DMS53 treated with DMSO at 0.1 percent for 48 hours (cell line): ENCODE data around the gene AADACL2.
"Not testable (repeated sequence)": the region's sequence is repeated elsewhere in the genome, so short reads cannot be mapped to it uniquely, and the experiment has no call there.

Experiments
- DNase-seq: peaks from one replicate; lab custom pipeline; 2025; ENCODE audit not compliant: unreplicated experiment; lab: John Stamatoyannopoulos, UW

AADACL2 gene

DNA sequence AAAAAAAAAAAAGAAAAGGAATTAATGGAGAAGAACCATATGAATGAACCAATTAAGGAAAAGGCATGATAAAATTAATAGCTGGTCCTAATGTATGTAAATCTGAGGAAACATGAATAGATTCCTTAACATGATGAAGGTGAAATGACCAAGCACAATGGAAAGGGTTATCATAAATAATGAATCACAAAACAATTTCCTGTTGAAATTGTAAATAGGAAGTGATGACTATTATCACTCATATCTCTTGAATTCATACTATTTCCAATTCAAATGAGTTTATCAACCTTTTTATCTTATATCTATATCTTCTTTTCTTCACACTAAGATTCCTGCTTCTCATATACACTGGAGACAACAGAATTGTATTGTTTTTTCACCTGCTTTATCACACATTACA is 32.0 kb downstream of the AADACL2 start:
- no peak for DNase-seq

DNA sequence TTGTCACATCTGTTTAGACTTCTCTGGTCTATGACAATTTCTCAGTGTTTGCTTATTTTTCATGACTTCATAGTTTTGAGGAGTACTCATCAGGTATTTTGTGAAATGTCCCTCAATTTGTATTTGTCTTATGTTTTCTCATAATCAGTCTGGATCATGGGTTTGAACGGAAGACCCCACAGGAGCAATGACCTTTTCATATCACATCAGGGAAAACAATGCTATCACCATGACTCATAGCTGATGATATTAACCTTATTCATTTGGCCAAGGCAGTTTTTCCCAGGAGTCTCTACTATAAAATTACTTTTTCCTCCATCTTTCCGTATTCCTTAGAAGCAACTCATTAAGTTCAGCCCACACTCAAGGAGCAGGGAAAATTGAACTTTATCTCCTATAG is 32.7 kb downstream of the AADACL2 start:
- DNase-seq, result no peak

DNA sequence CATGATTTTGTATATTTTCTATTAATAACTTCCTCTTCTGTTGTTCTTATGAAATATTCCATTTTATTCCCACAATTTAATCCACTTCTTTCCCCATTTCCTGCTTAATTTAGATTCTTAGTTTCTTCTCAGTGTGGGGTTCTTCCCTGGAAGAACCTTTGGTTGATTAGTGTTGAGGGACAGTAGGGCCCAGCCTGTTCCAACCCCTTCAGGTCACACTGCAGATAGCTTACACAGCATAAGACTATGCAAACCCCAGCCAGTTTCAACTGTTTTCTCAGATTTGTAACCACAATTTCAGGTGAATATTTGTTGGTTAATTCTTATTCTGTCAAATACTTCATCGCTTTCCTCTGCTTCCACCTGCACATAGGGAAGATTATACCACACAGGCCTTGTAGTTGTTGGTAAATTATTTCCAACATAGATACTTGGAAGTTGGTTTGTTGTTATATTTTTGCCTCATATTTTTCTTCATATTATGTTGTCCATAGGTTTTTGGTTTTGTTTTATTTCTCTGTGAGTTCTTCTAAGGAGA is 34.7 kb downstream of the AADACL2 start:
- no peak for DNase-seq

DNA sequence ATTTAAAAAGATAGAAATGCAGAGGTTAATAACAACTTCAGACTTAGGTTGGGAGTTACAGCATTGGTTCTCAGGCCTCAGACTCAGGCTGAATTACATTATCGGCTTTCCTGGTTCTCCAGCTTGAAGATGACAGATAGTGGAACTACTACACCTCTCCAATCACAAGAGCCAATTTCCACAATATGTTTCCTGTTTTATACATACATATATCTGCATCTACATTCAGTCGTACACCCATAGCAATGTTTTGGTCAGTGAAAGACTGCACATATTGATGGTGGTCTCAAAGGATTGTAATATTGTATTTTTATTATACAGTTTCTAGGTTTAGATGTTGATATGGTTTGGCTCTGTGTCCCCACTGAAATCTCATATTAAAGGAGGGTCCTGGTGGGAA is 35.4 kb downstream of the AADACL2 start:
- no peak for DNase-seq

DNA sequence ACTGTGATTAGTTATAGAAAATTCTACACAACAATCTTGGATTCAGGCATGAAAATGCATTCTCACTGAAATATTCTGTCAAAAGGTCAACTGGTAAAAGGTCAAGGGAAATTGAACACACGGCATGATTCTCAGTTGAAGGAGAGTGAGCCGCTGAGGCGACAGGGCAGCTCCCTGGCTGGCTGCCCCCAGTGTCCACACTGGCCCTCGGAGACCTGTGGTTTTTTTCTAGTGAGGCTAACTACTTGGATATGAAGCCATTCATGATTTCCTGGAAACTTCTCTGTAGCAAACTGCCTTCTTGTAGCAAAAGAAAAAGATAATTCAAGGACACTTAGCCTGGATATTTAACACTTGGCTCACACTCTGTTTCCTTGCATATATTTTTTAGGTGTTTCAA is 37.2 kb downstream of the AADACL2 start:
- DNase-seq, result no peak

DNA sequence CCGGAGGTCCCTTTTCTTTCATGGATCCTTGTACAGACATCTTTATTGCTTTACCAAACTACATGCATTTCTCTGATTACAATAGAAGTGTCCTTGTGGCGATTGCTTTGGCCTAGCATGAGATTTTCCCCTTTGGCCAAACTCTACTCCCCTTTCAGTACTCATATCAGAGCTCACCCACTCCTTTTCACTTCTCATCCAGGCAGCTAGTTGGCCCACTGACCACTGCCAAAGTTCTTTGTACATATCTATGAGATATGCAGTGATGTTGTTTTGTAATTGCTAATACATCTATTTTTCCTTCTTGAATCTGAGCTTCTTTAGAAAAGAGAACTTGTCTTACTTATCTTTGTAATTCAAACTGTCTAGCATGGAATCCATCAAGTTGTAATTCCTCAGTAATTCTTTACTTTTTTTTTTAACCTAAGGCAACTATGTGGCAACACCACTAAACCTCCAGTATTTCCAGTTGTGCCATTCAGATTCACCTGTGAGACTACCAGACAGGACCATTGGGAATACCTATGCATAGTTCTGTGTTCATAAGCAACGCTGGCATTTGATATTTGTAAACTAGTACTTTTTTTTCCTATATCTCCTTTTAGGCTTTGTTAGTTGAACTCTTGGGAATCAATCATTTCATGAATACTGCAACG is 39.2 kb downstream of the AADACL2 start:
- no peak for DNase-seq

DNA sequence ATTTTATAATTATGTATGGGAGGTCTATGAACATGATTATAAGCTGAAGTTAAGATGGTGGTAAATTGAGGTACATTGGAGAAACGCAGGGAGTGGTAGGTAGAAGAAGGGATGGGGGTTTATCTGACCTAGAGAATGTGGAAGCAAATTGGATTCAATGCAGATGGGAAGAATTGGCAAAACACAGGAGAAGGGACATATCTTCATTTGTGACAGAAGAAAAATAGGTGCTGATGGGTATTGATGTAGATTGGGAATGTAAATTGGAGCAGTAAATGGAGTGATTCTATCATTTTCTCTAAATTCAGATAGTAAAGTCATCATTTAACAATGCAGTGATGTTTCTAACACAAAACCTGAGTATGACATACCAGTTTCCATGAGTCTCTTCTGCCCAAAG is 40.5 kb downstream of the AADACL2 start:
- no peak for DNase-seq

DNA sequence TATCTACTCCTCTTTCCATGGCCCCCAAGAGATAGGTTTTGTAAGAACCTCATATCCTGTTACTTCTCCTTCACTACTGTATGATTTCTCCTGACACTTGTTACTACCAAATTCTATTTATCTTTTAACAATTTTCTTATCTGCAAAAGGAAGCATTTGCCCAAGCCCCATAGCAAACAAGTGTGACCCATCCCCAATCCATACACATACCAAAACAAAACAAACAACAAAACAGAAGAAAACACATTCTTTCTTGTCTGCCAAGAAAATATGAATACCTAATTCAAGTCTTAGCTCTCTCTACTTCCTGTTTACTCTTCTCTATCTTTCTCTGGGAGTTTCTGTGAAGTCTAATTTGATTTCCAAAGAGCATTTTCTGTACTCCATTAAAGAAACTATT is 41.2 kb downstream of the AADACL2 start:
- DNase-seq, result no peak

DNA sequence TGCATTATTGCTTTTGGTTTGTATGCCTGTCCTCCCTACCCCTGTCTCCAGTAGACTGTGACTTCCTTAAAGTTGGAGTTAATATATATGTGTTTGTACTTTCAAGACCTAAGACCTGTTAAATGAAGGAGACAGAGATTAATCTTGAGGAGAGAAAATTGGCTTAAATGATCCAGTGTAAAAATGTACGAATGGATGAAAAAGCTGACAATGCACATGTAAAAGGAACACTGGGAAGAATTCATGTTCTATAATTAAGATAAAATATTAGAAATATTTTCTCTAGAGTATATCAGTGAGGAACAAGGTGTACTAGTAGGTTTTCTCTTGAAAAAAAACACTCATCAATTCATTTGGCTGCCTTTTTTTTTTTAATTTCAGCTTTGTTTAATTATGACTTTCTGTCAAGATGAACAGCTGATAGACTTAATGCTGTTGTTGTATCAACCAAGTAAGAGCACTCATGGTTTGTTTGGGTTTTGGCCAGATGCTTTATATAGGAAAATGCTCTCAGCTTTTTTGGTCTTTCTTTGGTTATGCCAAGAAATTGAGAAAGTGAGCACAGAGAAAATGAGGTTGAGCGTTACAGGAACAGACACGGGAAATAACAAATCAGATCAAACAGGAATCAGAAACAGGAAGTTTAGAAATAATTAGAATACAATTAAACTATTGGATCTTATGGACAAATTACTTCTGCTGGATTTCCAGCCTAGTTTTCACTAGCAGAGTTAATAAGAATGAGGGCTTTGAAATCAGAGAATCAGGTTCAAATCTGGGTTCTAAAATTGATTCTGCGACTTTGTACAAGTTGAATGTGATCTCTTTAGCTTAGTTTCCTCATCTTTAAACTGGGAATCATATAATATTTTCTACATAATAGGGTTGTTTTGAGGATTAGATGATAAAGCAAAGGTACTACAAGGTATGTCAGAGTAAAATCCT is 41.9 kb downstream of the AADACL2 start:
- DNase-seq, result no peak

DNA sequence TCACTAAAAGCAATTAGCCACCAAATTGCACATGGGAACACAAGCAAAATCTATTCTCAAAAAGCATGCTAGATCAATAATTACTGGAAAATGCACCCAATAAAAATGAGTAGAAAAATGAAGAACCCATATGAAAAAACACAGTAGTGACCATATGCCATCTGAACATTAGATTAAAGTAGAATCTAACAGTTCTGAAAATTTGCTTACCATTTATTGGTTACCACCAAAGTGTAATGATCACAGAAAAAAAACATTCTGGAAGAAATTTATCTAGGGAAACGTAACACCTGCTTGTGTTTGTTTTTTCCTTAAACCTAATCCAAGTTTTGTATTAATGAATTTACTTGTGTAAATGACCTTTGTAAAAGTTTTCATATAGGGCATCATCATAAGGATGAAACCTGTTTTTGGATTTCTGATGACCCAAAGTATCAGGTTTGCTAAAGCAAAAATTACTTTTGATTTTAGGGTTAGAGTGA is 42.6 kb downstream of the AADACL2 start:
- no peak for DNase-seq

DNA sequence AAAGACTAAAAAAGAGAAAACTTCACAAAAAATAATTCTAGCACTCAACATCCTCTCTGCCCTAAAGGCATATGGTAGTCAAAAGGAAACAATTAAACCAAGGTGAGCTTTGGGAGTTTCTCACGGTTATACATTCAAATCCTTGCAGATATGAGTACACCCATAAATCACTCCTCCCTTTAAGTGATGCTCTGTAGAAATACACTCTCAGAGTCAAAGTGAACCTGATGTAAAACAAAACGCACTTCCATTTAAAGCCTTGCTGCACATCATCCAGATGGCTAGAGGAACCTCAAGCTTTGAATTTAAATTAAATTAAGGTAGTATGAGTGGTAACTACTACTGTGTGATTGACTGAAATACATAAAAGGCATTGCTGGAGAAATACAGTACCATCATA is 44.2 kb downstream of the AADACL2 start:
- no peak for DNase-seq

DNA sequence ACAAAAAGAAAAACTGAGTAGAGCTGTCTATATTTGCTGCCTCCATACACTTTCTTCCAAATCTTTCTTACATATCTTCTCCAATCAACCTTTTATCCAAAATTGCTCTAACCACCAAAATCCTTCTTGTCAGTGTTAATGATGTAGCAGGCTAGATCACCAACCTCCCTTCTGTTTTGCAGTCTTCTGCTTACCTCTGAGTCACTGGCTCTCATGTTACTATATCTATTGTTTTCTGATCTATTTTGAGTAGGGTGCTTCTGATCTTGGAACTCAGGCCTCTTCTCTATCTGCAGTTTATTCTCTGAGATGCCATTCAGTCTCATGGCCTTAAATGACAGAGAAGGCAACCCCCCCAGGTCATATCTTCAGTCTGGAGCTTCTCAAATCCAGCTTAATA is 53.9 kb downstream of the AADACL2 start:
- DNase-seq, result peak; percentile 40

DNA sequence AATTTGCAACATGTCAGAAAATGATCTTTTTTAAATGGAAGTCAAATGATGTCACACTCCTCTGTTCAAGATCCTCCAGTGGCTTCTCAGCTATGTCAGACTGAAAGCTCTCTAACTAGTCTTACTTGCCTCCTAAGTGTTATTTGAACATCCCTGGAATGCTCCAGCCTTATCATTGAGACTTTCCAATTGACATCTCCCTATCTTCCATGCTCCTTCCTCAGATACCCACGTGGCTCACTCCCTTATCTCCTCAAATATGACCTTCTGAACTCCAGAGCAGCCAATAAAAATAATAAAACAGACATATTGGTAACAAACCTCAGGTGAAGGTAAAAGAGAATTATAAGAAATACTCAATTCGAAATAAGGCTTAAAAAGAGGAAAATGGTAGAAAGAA is 54.7 kb downstream of the AADACL2 start:
- DNase-seq, result no peak

DNA sequence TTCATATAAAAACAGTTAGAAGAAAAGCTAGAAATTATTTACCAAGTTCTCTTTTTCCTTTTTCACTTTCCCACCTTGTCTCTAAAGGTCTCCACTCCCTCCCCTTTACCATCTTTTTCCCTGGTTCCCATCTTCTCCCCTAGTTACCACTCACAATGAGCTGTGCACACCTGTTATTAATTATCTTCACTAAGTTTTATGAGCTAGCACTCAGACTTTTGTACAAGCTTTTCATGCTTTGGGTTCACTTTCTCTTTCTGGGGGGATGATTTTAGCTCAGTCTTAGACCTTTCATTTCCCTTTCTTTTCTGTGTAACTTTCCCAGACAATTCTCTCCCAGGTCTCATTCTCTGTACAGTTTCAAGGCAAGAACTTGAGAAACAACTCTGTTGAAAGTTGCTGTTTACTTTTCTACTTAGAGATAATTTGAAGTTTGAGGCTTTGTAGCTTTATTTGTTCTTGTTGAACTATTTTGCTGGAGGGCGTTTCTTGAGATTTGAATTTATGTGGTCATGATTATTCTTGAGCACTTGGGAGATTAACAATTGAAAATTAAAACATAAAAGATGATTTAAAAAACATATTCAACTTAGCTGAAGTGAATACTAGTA is 56.2 kb downstream of the AADACL2 start:
- DNase-seq, result no peak

DNA sequence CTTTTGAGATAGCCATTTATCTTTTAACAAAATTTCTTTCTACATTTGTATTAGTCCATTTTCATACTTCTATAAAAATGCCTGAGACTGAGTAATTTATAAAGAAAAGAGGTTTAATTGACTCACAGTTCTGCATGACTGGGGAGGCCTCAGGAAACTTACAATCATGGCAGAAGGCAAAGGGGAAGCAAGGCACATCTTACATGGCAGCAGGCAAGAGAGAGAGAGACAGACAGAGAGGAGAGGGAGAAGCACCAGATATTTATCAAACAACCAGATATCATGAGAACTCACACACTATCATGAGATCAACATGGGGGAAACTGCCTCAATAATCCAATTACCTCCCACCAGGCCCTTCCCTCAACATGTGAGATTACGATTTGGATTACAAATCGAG is 57.0 kb downstream of the AADACL2 start:
- not testable (repeated sequence) for DNase-seq

DNA sequence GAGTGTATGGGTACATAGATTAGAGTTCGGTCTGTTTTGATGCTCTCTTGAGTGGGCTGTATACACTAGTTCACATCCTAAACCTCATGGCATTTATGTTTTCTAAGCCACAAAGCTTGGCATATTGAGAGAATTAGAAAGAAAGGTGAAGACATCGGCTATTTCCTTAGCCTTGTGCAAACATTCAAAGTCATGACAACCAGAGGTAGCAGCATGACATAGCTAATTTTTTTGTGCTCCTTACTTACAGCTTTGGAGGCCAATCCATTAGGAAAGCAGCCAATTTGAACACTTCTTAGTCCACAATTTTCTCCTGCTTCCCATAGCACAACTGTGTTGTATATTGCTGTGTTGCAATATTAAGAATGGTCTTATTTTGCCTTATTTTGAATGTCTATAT is 58.7 kb downstream of the AADACL2 start:
- DNase-seq, result no peak

DNA sequence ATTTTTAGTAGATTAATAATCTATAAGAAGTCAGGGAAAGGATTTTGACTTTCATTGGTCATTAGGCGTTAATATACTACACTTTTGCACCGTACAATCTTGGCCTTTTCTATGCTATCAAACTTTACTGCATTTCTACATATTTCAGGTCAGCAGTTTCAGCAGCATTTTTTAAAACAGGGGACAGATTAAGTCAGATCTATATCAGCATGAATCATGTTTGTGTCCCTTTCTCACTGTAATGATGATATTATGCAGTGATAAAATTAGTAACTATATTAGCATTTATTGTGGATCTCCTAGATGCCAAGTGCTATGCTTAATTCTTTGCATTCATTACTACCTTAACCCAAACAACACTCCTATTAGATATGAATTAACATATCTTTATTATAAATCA is 59.9 kb downstream of the AADACL2 start:
- DNase-seq, result no peak

DNA sequence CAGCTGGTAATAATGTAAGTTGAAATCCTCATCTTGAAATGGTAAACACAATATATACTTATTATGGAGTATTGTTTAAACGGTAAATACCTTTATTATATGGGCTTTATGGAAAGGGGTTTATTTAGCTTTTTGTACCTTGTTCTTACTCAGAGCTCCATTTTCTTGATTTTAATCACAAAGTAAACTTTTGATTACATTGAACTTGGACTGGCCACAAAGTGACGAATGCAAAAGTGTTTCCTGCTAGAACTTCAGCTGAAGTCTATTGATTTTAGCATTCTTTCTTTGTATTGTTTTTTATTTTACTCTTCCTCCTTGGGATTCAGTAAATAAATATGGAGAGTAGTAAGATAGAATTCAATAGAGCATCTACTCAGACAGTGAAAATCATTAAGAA is 60.4 kb downstream of the AADACL2 start:
- no peak for DNase-seq

DNA sequence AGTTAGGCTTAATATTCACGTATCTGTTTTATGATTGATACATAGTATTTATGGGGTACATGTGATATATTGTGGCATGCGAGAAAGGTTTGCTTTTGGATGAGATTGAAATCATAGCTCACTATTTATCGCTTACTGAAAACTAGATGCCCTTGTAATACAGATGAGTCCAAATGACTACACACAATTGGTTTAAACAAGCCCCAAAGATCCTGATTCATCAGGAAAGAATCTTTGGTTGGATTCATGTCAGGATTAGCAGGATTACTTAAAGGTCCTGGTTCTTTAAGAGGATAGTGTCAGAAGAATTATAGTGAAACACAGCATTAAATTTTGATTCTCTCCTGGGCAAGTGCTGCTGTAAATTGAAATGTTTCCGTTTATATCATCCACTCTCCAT is 61.5 kb downstream of the AADACL2 start:
- no peak for DNase-seq

DNA sequence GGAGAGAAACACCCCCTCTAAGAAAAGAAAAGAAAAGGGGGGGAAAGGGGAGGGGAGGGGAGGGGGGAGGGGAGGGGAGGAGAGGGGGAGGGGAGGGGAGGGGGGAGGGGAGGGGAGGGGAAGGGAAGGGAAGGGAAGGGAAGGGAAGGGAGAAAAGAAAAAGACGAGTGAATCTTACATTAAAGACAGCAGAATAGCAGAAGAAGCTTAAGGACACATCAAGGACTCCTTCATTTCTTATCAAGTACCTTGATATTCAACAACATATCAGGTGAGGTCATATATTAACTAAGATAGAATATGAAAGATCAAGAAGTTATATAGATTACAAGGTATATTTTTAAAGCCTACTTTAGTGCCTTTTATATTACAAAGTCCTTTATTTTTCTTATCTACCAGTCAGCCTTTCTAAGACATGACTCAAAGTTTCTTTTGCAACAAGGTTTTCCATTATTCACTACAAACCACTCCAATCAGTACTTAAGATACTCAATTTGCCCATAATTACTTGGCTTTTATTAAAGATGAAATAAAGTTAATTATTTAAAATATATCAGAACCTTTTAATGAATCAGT is 62.5 kb downstream of the AADACL2 start:
- DNase-seq, result no peak

DNA sequence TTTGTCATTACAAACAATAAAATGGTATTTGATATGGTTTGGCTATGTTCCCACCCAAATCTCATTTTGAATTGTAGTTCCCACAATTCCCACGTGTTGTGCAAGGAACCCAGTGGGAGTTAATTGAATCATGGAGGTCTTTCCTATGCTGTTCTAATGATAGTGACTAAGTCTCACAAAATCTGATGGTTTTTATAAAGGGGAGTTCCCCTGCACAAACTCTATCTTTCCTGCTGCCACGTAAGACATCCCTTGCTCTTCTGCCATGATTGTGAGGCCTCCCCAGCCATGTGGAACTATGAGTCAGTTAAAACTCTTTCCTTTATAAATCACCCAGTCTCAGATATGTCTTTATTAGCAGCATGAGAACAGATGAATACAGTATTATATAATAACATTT is 64.7 kb downstream of the AADACL2 start:
- DNase-seq, result no peak
